ENCODE measurements around the gene FAM174C.

DNA sequence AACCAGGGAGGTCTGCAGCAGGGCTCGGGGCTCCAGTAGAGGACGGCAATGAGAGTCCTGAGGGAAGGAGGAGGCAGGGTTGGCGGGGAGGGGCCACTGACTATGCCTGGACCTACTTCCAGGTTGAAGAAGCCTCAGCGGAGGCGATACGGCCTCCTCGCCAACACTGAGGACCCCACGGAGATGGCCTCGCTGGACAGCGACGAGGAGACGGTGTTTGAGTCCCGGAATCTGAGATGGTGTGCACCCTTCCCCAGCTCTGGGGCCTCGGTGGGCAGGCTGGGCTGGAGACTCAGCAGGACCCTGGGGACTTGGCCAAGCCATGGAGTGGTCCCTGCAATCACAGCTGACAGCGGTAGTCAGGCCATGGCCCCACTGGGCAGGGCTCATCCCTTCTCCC, 1.7 kb downstream of the FAM174C start:
- TF ChIP-seq, protein P1, sequence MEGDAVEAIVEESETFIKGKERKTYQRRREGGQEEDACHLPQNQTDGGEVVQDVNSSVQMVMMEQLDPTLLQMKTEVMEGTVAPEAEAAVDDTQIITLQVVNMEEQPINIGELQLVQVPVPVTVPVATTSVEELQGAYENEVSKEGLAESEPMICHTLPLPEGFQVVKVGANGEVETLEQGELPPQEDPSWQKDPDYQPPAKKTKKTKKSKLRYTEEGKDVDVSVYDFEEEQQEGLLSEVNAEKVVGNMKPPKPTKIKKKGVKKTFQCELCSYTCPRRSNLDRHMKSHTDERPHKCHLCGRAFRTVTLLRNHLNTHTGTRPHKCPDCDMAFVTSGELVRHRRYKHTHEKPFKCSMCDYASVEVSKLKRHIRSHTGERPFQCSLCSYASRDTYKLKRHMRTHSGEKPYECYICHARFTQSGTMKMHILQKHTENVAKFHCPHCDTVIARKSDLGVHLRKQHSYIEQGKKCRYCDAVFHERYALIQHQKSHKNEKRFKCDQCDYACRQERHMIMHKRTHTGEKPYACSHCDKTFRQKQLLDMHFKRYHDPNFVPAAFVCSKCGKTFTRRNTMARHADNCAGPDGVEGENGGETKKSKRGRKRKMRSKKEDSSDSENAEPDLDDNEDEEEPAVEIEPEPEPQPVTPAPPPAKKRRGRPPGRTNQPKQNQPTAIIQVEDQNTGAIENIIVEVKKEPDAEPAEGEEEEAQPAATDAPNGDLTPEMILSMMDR (IDR thresholded peaks at IDR 0.05; ENCODE audit: low read depth, low read length, missing input control): no peak
- TF ChIP-seq, protein P2, sequence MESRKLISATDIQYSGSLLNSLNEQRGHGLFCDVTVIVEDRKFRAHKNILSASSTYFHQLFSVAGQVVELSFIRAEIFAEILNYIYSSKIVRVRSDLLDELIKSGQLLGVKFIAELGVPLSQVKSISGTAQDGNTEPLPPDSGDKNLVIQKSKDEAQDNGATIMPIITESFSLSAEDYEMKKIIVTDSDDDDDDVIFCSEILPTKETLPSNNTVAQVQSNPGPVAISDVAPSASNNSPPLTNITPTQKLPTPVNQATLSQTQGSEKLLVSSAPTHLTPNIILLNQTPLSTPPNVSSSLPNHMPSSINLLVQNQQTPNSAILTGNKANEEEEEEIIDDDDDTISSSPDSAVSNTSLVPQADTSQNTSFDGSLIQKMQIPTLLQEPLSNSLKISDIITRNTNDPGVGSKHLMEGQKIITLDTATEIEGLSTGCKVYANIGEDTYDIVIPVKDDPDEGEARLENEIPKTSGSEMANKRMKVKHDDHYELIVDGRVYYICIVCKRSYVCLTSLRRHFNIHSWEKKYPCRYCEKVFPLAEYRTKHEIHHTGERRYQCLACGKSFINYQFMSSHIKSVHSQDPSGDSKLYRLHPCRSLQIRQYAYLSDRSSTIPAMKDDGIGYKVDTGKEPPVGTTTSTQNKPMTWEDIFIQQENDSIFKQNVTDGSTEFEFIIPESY (IDR thresholded peaks at IDR 0.05): no peak
- TF ChIP-seq, protein P3, sequence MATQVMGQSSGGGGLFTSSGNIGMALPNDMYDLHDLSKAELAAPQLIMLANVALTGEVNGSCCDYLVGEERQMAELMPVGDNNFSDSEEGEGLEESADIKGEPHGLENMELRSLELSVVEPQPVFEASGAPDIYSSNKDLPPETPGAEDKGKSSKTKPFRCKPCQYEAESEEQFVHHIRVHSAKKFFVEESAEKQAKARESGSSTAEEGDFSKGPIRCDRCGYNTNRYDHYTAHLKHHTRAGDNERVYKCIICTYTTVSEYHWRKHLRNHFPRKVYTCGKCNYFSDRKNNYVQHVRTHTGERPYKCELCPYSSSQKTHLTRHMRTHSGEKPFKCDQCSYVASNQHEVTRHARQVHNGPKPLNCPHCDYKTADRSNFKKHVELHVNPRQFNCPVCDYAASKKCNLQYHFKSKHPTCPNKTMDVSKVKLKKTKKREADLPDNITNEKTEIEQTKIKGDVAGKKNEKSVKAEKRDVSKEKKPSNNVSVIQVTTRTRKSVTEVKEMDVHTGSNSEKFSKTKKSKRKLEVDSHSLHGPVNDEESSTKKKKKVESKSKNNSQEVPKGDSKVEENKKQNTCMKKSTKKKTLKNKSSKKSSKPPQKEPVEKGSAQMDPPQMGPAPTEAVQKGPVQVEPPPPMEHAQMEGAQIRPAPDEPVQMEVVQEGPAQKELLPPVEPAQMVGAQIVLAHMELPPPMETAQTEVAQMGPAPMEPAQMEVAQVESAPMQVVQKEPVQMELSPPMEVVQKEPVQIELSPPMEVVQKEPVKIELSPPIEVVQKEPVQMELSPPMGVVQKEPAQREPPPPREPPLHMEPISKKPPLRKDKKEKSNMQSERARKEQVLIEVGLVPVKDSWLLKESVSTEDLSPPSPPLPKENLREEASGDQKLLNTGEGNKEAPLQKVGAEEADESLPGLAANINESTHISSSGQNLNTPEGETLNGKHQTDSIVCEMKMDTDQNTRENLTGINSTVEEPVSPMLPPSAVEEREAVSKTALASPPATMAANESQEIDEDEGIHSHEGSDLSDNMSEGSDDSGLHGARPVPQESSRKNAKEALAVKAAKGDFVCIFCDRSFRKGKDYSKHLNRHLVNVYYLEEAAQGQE (IDR thresholded peaks at IDR 0.05): no peak

All from liver (tissue), 2 donors.